HG02571 (cell line): Measurements from ENCODE around the gene RCAN2.
"Not testable (repeated sequence)": the region's sequence is repeated elsewhere in the genome, so short reads cannot be mapped to it uniquely, and the experiment has no call there.

Experiments
- ATAC-seq: cut with Tn5 transposase; IDR thresholded peaks from one replicate; pipeline ENCODE4 v1.9.1; 2021; ENCODE audit warnings: mild to moderate bottlenecking, moderate library complexity; ENCODE audit not compliant: unreplicated experiment

RCAN2 gene

DNA sequence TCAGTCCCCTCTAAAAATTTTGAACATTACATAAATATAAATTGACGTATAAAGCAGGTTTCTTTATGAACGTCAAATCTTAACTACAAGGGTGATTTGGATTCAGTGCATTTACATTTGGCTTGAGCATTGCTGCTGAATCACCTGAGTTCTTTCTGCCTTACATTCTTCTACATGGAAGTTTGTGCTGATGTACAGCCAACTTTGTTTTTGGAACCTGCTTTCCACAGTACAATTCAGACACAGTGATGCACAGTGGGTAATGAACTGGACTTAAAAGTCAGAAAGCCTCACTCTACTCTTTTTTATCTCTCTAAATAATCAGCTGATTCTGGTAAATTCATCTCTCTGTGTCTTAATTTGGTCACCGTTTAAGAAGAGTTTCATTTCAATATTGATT, 47.6 kb downstream of the RCAN2 start:
- no peak for ATAC-seq

DNA sequence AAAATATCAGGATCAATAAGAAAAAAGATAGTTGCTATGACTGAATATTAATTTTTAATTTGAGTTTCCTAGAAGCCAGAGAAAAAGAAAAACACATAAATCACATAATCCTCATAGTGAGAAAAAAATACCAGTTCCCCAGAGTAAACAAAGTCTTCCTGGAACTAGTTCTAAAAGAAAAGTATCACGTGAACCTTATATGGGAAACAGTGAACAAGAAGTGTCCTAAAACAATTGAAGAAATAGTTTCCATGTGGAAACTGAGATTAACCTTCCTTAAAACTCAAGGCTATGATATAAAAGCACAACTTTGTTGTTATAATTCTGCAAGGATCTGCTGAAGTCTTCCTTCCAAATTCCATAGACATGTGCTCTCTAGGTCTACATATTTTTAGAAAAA, 50.6 kb downstream of the RCAN2 start:
- ATAC-seq, result no peak

DNA sequence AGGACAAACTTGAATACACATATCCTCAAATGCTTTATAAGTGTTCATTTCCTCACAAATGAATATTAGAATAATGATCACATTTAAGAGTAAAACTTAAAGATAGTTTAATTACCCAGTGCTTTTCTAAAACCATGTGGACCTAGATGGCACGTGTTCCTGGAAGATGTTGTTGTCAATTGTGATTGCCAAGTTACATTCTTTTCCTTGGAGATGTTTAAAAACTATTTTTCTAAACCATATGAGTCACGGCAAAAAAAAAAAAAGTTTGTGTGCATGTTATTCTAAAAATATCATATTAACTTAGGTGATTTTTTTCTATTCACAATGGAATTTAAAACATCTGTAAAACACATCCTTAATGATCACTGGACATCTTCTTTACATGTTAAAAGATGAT, 51.1 kb downstream of the RCAN2 start:
- no peak for ATAC-seq

DNA sequence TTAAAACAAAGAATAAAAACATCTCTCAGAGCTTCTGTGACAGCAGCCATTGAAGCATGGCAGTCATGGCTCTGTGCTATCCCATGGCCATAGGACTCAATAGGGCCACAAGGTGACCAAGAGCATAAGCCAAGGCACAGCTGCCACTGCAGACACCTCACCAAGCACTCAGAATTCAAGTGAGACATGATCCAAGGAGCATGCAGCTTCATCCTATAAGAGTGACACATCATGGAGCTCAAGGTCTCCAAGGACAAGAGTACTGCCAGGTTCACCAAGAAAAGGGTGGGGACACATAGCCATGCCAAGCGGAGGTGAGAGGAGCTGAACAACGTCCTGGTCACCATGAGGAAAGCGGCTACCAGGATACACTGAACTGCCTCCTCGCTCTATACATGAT, 53.0 kb downstream of the RCAN2 start:
- no peak for ATAC-seq

DNA sequence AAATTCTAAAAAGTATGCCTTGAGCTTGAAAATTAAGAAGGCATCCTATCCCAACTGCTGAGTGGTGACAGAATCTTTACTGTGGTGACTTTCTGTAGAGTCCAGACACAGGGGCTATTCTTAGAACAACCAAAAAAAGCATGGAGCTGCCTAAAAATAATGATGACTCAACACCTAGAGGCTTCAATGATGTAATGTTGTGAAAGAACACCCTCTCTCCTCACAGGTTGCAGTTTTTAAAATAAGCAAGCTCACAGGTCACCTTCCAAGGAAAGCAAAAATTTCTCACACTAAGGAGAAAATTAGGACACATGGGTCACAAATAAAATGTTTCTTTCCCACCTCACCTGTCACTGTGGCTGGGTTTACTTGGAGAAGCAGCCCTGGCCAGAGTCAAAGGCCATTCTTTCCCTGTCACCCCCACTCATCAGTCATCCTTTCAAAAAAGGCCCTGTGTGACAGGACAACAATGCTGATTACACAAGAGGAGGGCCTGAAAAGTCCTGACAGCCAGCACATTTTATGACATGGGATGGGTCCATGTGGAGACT, 53.5 kb downstream of the RCAN2 start:
- no peak for ATAC-seq

DNA sequence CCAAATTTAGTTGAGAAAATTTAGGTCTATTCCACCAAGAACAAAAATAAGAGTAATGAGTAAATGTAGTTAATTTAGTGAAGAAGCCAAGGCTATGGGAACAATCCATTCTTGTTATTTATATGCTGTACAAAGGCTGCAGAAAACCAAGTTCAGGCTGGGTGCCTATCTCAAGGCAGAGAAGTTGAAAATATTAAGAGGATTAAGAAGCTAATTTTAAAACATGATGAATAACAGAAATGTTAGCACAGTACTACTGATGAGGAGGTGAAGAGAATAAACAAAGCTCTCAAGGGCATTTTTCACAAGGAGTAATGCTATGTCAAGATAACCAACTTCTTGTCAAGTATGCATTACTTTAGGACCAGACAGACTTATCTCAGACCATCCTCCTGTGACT, 68.6 kb downstream of the RCAN2 start:
- no peak for ATAC-seq

DNA sequence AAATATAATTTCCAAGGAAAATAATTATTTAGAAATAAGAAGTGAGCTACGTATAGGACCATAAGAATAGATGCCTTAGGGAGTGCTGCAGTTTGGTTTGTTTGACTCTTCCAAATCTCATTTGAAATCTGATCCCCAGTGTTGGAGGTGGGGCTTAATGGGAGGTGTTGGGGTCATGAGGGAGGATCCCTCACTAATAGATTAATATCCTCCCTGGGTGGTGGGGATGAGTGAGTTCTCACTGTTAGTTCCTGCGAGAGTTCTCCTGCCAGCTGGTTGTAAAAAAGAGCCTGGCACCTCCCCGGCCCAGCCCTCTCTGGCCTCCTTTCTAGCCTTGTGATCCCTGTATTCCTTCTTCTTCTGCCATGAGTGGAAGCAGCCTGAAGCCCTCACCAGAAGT, 69.3 kb downstream of the RCAN2 start:
- ATAC-seq, result no peak

DNA sequence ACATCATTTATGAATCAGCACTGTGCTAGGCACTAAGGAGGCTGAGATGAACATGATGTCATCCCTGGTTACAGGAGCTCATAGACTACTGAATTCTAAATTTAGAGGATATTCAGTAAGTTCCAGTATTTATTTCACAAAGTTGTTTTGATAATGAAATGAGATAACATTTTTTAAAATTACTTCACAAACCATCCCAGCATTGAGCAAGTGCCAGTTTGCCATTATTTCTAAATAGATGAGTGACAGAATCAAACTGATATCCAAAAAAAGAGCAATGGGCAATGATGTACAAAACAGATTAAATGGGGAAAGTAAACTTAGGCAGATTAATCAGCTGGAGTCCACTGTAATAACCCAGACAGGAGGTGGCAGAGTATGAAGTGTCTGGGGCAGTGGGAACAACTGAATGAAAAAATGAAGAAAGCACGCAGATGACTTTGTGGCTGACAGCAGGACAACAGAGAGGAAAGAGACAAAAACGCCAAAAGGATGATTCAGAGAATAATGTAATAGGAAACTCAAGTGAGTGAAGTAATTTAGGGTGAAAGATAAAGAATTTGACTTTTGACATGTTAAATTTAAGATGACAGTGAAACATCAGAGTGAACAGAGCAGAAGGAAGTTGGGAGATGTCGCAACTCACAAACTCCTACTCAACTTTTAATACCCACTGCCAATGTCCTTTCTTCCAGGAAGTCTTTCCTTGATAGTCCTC, 70.2 kb downstream of the RCAN2 start:
- no peak for ATAC-seq

DNA sequence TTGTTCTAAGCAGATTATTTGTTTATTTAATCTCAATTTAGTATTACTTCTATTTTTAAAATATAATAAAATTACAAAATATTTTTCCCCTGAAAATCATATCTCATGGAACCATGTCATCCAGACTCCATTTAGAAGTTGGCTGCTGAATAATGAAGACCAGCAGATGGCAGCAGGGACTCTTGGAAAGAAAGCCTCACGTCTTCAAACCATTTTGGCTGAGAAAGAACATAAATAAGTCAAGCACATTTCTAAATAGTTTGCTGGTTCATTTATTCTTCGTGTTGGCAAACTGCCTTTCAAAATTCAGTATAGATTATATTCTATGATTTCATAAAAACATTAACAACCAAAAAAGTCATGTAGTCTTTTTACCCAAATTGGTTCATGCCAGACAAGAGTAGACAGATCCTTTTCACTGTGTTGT, 71.7 kb downstream of the RCAN2 start:
- no peak for ATAC-seq

DNA sequence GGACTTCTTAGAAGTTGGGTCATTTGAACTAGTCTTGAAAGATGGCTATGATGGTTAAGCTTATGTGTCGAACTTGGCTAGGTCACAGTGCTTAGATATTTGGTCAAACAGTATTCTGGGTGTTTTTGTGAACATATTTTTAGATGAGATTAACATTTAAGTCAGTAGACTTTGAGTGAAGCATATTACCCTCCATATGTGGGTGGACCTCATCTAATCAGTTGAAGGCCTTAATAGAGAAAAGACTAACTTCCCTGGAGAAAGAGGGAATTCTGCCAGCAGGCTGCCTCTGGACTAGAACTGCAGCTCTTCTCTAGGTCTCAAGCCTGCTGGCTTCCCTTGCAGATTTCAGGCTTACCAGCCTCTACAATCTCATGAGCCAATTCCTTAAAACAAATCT, 76.9 kb downstream of the RCAN2 start:
- no peak for ATAC-seq

DNA sequence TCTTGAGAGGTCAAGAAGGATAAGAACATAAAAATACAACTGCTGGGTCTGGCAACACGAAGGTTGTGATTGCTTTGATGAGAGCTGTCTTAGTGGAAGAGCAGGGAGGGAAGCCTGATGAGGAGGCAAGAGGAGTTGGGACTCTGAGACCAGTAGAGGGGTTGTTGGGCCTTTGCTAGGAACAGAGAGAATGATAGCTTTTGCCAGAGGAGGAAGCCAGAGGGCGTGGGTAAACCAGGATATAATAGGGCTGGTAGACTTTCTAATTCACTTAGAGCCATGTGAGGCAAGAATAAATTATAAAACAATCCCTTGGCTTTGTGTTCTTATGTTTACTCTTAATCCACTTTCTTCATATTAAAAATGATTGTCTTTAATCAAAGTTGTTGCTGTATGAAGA, 78.6 kb downstream of the RCAN2 start:
- ATAC-seq, result no peak

DNA sequence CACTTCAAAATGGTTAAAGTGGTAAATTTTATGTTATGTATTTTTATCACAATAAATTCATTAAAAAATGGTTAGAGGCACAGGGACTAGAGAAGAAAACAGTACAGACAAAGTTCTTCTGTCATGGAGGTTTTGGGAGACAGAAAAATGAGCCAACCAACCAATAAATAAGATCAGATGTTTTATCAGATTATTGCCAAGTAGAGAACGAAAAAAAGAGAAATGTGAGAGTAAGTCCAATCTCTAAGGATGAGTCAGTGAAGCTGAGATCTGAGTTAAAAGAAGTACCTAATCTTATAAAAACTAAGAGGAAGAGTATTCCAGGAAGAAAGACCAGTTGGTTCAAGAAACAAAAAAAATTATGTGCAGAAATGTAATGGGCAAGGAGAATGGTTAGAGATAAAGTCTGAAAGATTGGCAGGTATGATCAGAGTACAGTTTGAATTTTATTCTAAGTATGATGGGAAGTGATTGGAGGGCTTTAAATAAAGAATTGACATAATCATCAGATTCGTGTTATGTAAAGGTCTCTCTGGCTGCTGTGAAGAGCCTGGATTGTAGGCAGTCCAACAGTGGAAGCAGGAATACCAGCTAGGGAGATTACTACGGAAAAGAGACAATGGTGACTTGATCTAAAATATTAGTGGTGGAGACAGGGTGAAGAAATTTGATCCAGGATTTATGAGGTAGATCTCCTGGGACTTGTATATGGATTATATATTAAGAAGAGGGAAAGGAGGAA, 79.6 kb downstream of the RCAN2 start:
- no peak for ATAC-seq

DNA sequence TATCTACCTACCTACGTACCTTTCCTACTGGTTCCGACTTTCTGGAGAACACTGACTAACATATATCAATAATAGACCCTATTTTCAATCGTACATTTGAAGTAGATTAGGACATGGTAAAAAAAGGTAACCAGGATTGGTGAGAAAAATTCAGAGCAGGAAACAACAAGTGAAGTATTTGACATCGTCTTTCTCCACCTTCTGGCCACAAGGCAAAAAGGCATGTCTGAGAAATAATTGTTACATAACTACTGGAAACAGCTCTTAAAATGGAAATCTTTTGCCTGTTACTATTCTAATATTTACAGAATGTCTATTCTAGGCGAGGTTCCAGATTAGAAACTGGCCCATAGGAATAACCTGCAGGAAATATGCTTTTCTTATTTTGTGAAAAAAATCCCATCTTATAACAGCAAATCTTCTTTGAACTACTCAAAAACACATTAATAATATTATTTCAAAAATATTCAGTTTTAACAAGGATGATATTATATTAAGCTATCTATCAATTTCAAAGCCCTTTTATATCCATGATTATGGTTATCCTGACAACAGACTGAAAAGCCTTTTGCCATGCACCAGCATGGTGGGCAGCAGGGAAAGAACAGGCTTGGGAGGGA, 80.8 kb downstream of the RCAN2 start:
- no peak for ATAC-seq

DNA sequence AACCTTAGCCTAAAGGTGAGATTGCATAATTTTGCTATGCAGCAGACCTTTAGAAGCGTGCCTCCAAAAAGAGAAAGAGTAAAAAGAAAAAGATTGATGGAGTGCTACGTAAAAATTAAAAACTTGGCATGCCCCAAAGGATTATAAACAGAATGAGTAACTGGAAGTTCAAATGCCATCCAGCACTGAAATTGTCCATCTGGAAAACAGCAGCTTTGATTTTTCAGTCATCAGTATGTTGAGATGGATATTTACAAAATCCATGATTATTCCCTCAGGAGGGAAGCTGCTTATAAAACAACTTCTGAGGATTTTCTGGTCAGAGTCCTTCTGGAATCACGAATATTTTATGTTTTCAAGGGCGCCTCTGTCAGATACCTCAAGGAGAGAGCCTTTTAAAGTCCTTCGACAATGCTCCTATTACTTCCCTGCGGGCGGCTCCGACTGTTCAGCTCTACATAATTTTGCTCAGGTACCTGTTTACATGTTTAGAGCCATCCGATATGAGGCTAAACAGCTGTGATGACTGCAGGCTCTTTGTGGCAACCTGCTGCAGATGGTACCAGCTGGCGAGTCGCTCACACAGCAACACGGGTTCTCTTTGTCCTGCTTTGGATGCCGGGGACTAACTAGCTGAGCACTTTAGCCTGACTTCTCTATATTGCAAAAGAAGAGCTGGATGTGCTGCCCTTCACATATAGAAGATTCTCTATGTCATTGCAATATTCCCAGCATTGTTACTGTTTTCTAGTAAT, 83.3 kb downstream of the RCAN2 start:
- no peak for ATAC-seq

DNA sequence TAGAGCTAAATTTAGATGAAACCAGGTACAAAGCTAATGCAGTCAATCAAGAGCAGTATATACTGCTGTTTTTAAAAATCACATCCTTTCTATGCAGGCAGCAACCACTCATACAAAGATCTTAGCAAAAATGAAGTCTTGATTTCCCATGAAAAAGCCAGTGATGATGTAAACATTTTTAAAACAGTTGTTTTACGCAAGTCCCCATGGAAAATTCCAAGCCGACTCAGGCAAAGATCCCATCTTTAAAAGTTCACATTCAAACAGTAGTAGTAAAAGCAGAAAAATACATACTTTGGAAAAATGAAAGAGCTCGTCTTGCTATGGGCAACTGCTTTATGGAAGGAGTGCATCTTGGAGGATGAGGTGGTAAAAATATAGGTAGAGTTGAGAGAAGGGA, 84.0 kb downstream of the RCAN2 start:
- ATAC-seq, result no peak

DNA sequence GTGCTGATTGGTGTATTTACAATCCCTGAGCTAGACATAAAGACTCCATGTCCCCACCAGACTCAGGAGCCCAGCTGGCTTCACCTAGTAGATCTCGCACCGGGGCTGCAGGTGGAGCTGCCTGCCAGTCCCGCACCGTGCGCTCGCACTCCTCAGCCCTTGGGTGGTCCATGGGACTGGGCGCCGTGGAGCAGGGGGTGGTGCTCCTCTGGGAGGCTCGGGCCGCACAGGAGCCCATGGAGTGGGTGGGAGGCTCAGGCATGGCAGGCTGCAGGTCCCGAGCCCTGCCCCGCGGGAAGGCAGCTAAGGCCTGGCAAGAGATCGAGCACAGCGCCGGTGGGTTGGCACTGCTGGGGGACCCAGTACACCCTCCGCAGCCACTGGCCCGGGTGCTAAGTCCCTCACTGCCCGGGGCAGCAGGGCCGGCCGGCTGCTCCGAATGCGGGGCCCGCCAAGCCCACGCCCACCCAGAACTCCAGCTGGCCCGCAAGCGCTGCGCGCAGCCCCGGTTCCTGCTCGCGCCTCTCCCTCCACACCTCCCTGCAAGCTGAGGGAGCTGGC, 85.5 kb downstream of the RCAN2 start:
- not testable (repeated sequence) for ATAC-seq

DNA sequence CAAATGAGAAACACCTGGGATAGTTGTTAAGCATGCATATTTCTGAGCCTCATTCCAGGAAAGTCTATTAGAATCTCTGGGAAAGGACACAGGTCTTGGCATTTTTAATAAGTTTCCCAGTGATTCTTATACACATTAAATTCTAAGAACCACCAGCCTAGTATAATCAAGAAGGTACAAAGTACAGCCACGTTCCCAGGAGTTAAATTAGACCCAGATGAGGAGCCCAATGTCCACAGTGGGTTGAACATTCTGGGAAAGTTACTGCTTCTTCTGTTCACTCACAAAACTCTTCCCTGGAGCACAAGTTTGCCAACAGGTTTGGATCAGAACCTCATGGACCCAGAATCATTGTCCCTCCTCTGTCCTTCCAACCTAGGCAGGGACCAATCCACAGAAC, 90.4 kb downstream of the RCAN2 start:
- no peak for ATAC-seq

DNA sequence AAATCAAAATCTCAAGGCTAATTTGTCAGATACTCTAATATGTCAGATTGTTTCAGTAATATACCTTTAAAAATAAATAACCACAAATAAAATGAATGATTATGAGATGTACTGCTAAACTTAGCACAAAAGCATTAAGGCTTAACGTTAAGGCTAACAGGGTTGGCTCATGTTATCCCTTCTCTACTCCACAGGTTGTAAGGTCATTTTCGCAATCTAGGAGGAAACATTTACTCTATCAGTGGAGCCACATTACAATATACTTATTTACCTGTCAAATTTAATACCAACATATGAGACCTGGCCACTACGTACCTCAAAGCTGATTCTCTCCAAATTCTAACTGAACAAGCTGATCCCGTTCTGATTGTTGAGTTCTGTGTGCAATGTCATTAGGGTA, 95.7 kb downstream of the RCAN2 start:
- no peak for ATAC-seq

DNA sequence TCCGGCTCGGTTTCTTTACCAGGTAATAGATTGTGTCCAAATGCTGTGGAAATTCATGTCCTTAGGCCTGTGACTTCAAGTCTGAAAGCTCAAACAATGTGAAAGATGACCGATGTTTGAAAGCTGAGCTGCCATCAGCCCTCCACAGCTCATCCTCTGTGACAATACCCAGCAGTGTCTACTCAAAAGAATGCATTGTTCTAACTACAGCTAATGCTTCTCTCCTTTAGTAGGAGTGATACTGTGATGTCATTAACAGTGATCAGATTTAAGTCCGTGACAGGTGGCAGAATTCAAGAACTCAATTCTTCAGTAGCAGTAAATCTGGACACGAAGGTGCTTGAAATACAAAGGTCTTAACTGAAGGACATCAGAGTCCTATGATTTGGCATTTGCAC, 97.3 kb downstream of the RCAN2 start:
- ATAC-seq, result no peak

DNA sequence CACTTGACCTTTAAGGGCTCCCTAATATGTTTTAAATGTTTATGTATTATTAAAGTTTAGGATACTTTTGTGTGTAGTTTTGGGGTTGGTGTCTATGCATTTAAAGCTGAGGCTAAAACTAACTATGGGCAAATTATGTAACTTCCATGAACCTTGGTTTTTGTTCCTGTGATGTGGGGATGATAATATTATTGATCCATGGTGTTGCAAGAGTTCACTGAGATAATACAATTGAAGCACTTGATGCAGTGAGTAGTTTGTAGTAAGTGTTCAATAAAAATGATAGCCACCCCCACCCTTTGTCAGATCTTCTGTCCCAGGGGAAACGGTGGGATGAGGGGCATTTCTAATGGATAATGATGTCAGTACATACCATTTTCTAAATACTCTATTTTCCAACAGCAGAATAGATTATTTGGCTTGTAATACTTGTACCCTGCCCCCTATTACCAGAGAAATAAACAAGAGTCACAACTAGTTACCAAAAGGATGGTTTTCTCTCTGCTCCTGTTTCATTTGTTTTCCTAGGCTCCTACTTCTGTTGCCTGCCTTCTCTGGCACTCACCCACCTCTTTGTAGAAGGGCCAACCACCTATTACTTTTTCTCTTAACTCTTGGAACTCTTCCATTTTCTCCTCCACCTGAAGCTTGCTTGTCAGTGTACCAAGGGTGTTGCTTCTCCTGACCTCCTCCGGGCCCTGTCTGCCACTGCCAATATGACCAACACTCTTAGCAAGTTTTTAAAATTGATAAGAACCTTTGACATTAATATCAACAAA, 97.9 kb downstream of the RCAN2 start:
- no peak for ATAC-seq
